ENCODE measurements around the gene CEP295NL. TPM values are rescaled to one million over a fixed set of nuclear protein-coding genes. Genes with fewer than 3 reads are reported as not detected.
"Not testable (repeated sequence)": the region's sequence is repeated elsewhere in the genome, so short reads cannot be mapped to it uniquely, and the experiment has no call there.

Gene CEP295NL
- total RNA-seq, 1 donor, result 2.5 TPM

GRCh38 chr17:78904371-78904770 is 1.4 kb upstream of the CEP295NL start:
- Histone ChIP-seq H3K27ac (ENCODE audit: low read depth, low read length) (no peak overlapping the region), H3K4me2 (ENCODE audit: insufficient read depth, low read length) (no peak overlapping the region), H3K4me3 (ENCODE audit: insufficient read depth, low read length) (no peak overlapping the region), H4K20me1 (ENCODE audit: insufficient read depth, low read length) (peaks cover 88% of the 10 kb centered on the region), H3K36me3 (ENCODE audit: insufficient read depth, low read length) (peaks cover 16% of the 10 kb centered on the region), H3K9me3 (ENCODE audit: low read depth, low read length) (no peaks in the 10 kb centered on the region), H3K79me2 (ENCODE audit: insufficient read depth, low read length) (peaks cover 97% of the 10 kb centered on the region), H2AFZ (ENCODE audit: low read length) (no peak overlapping the region), H3K4me1 (ENCODE audit: insufficient read depth, low read length) (no peaks in the 10 kb centered on the region), H3K27me3 (ENCODE audit: insufficient read depth, low read length) (no peaks in the 10 kb centered on the region)
- TF ChIP-seq CTCF (IDR thresholded peaks at IDR 0.05; ENCODE audit: extremely low read depth, low read depth, low read length), result no peak
- peak; percentile 79 for DNase-seq (ENCODE audit: insufficient read length, low spot score, missing footprints)

GRCh38 chr17:78902231-78902630 is 770 bp downstream of the CEP295NL start:
- peaks cover 16% of the 10 kb centered on the region for H3K36me3 ChIP-seq (ENCODE audit: insufficient read depth, low read length)
- H2AFZ ChIP-seq (ENCODE audit: low read length); H3K27me3 ChIP-seq (ENCODE audit: insufficient read depth, low read length); H3K4me2 ChIP-seq (ENCODE audit: insufficient read depth, low read length); H3K9me3 ChIP-seq (ENCODE audit: low read depth, low read length); H3K27ac ChIP-seq (ENCODE audit: low read depth, low read length); H3K4me1 ChIP-seq (ENCODE audit: insufficient read depth, low read length); H3K4me3 ChIP-seq (ENCODE audit: insufficient read depth, low read length): not testable (repeated sequence)
- peaks cover 87% of the 10 kb centered on the region for H4K20me1 ChIP-seq (ENCODE audit: insufficient read depth, low read length)
- peak; percentile 36 for DNase-seq (ENCODE audit: insufficient read length, low spot score, missing footprints)
- H3K79me2 ChIP-seq (ENCODE audit: insufficient read depth, low read length), result peaks cover 95% of the 10 kb centered on the region

GRCh38 chr17:78901806-78902205 is 1.2 kb downstream of the CEP295NL start:
- peaks cover 95% of the 10 kb centered on the region for H3K79me2 ChIP-seq (ENCODE audit: insufficient read depth, low read length)
- H3K4me1 ChIP-seq (ENCODE audit: insufficient read depth, low read length), result no peaks in the 10 kb centered on the region
- H3K36me3 ChIP-seq (ENCODE audit: insufficient read depth, low read length), result peaks cover 16% of the 10 kb centered on the region
- H2AFZ ChIP-seq (ENCODE audit: low read length), result no peak overlapping the region
- no peak for TF ChIP-seq CTCF (IDR thresholded peaks at IDR 0.05; ENCODE audit: extremely low read depth, low read depth, low read length)
- H3K27ac ChIP-seq (ENCODE audit: low read depth, low read length), result no peak overlapping the region
- no peaks in the 10 kb centered on the region for H3K27me3 ChIP-seq (ENCODE audit: insufficient read depth, low read length)
- H3K4me3 ChIP-seq (ENCODE audit: insufficient read depth, low read length), result no peak overlapping the region
- H3K9me3 ChIP-seq (ENCODE audit: low read depth, low read length), result no peaks in the 10 kb centered on the region
- peak; percentile 60 for DNase-seq (ENCODE audit: insufficient read length, low spot score, missing footprints)
- peaks cover 85% of the 10 kb centered on the region for H4K20me1 ChIP-seq (ENCODE audit: insufficient read depth, low read length)
- H3K4me2 ChIP-seq (ENCODE audit: insufficient read depth, low read length), result no peak overlapping the region

GRCh38 chr17:78900816-78901215 is 2.2 kb downstream of the CEP295NL start:
- no peak overlapping the region for H3K4me2 ChIP-seq (ENCODE audit: insufficient read depth, low read length)
- no peak overlapping the region for H3K4me3 ChIP-seq (ENCODE audit: insufficient read depth, low read length)
- peaks cover 86% of the 10 kb centered on the region for H4K20me1 ChIP-seq (ENCODE audit: insufficient read depth, low read length)
- no peaks in the 10 kb centered on the region for H3K27me3 ChIP-seq (ENCODE audit: insufficient read depth, low read length)
- H3K79me2 ChIP-seq (ENCODE audit: insufficient read depth, low read length), result peaks cover 97% of the 10 kb centered on the region
- TF ChIP-seq CTCF (IDR thresholded peaks at IDR 0.05; ENCODE audit: extremely low read depth, low read depth, low read length), result no peak
- H3K27ac ChIP-seq (ENCODE audit: low read depth, low read length), result no peak overlapping the region
- peaks cover 16% of the 10 kb centered on the region for H3K36me3 ChIP-seq (ENCODE audit: insufficient read depth, low read length)
- DNase-seq (ENCODE audit: insufficient read length, low spot score, missing footprints), result no peak
- H3K4me1 ChIP-seq (ENCODE audit: insufficient read depth, low read length), result no peaks in the 10 kb centered on the region
- no peak overlapping the region for H2AFZ ChIP-seq (ENCODE audit: low read length)
- H3K9me3 ChIP-seq (ENCODE audit: low read depth, low read length), result no peaks in the 10 kb centered on the region

Measured in osteoblast (primary cell).